ENCODE measurements around the gene ZNF587B. TPM values are rescaled to one million over a fixed set of nuclear protein-coding genes. Genes with fewer than 3 reads are reported as not detected.
"Not testable (repeated sequence)": the region's sequence is repeated elsewhere in the genome, so short reads cannot be mapped to it uniquely, and the experiment has no call there.

Gene ZNF587B
- total RNA-seq, result 10 to 100 TPM in 2 of 4 donors, 1 to 10 TPM in 2; 5.3 to 25.0 (median 13.3) TPM

DNA sequence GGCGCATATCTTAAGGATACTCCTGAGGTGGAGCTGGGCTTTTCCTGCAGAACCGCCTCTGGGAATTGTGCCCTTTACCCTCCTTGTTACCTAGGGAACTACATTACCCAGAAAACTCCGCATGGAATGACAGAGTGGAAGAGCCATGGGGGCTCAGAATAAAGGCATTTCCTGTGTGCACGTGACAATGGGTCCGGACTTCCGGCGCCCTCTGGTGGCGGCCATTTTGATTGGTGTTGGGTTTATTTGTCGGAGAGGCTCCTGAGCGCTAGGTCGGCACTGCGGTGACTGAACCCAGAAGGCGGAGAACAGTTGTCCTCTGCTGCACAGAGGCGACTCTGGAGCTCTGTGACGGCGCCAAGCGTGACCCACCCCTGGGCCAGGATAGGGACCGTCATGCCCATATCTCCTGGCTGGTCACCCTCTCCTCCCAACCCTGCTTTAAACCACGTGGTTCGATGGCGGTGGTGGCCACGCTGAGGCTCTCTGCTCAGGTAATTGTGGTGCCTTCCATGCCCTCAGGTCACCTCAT is at the start of gene ZNF587B:
ZNF587B (plus strand) TSS at position 229 of the 532 bp plus-strand sequence; CDS start at position 459, 230 bp downstream.
- 31 to 57% methylated on average over 7 to 22 of the region's 22 CpGs for WGBS, 2 donors
- Histone ChIP-seq H3K4me3 (peak within 1 kb of the TSS; percentile 18 to 60 (median 46)), H3K9me3 (no peaks in the 10 kb centered on the region), H3K27ac (peak within 1 kb of the TSS in 3 of 4 donors; percentile 52 to 67 (median 66)), H3K36me3 (peaks cover 0 to 27% (median 0%) of the 10 kb centered on the region in 3 donors), H3K27me3 (no peaks in the 10 kb centered on the region), H3K4me1 (peaks cover 0 to 12% (median 0%) of the 10 kb centered on the region in 3 donors)
- TF ChIP-seq POLR2A (IDR thresholded peaks at IDR 0.05), result no peak
- TF ChIP-seq, protein P1, sequence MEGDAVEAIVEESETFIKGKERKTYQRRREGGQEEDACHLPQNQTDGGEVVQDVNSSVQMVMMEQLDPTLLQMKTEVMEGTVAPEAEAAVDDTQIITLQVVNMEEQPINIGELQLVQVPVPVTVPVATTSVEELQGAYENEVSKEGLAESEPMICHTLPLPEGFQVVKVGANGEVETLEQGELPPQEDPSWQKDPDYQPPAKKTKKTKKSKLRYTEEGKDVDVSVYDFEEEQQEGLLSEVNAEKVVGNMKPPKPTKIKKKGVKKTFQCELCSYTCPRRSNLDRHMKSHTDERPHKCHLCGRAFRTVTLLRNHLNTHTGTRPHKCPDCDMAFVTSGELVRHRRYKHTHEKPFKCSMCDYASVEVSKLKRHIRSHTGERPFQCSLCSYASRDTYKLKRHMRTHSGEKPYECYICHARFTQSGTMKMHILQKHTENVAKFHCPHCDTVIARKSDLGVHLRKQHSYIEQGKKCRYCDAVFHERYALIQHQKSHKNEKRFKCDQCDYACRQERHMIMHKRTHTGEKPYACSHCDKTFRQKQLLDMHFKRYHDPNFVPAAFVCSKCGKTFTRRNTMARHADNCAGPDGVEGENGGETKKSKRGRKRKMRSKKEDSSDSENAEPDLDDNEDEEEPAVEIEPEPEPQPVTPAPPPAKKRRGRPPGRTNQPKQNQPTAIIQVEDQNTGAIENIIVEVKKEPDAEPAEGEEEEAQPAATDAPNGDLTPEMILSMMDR (IDR thresholded peaks at IDR 0.05), result peak; percentile 14 to 44 (median 28)
- no peak for DNase-seq
- intact Hi-C loops (cut with DNase I), result no loop called here

DNA sequence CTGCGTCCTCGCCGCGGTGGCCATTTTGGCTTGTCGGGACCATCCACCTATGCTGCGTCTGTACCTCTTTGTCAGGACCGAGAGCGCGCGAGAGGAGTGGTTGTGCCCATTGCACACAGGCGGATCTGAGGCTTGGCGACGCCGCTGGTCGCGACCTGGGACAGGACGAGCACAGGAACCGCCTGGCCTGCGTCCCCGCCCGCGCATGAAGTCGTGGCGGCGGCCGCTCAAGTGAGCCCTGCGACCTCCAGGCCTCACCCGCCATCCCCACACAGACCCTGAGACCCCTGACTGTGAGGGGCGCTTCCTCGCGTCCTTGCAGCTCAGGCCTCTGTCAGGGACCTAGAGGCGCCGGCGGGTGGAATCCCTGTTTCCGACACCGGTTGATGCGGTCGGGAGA is 43.8 kb upstream of the ZNF587B start:
- H3K4me1 ChIP-seq, result no peaks in the 10 kb centered on the region
- no peaks in the 10 kb centered on the region for H3K27me3 ChIP-seq
- H3K27ac ChIP-seq, result no peak overlapping the region
- intact Hi-C loops (cut with DNase I), result no loop called here
- DNase-seq, result no peak
- peaks cover 0 to 95% (median 19%) of the 10 kb centered on the region in 3 donors for H3K36me3 ChIP-seq
- no peak overlapping the region for H3K4me3 ChIP-seq
- 96% methylated on average over 19 of the region's 38 CpGs; no CpG with 5 or more reads in 1 of the 2 donors for WGBS, 2 donors
- TF ChIP-seq, protein P1 (IDR thresholded peaks at IDR 0.05), result no peak
- no peak for TF ChIP-seq POLR2A (IDR thresholded peaks at IDR 0.05)
- H3K9me3 ChIP-seq, result peaks cover 0 to 96% (median 67%) of the 10 kb centered on the region in 3 donors

DNA sequence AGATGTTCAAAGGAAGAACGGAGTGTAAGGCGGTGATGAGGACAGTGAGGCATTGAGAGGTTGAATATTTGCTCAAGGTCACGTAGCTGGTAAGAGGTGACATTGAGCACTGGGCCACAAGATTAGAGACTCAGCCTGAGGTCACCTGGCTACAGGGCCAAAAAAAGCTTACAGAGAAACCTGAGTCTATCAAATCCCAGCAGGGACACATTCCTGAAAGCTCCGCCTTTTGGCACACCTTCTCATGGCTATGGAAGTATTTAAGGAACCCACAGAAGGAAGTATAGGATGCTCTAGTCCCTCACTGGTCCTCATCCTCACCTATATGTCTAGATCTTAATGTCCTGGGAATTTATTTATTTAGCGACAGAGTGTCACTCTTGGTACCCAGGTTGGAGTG is 43.2 kb upstream of the ZNF587B start:
- TF ChIP-seq, protein P1 (IDR thresholded peaks at IDR 0.05), result no peak
- no peak for TF ChIP-seq POLR2A (IDR thresholded peaks at IDR 0.05)
- Histone ChIP-seq H3K9me3 (peaks cover 0 to 93% (median 61%) of the 10 kb centered on the region in 3 donors), H3K27ac (no peak overlapping the region), H3K4me3 (no peak overlapping the region), H3K4me1 (no peaks in the 10 kb centered on the region), H3K36me3 (peaks cover 0 to 94% (median 19%) of the 10 kb centered on the region in 3 donors), H3K27me3 (no peaks in the 10 kb centered on the region)
- intact Hi-C loops (cut with DNase I), result no loop called here
- no peak for DNase-seq
- WGBS, 2 donors, result 96 to 100% methylated on average over 4 to 5 of the region's 5 CpGs

DNA sequence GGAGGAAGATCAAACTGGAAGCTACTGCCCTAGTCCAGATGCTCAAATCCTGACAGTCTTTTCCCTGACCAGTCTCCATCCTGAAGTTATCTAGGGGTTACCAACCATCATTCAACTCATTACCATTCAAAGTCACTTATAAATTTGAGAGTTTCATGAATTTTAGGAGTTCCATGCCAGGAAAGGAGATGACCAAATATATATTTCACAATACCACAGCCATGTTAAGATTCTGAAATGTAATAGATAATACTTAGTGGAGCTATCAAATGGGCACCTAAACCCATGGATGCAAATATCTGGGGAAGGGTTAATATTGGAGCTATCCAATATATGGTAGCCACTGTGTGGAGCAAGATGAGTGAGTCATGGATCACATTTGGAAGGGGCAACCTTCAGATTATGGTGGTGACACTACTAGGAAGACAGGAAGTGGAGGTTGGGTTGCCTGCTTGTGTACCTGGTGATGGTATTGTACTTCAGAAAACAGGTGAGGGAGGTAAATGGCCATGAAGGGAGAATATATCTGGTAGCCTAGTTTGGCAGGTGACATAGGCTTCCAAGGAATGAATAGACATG is 41.9 kb upstream of the ZNF587B start:
- no peaks in the 10 kb centered on the region for H3K4me1 ChIP-seq
- no peaks in the 10 kb centered on the region for H3K27me3 ChIP-seq
- peaks cover 0 to 95% (median 19%) of the 10 kb centered on the region in 3 donors for H3K36me3 ChIP-seq
- no peak for TF ChIP-seq POLR2A (IDR thresholded peaks at IDR 0.05)
- TF ChIP-seq, protein P1 (IDR thresholded peaks at IDR 0.05), result no peak
- no peak for DNase-seq
- peaks cover 0 to 83% (median 50%) of the 10 kb centered on the region in 3 donors for H3K9me3 ChIP-seq
- intact Hi-C loops (cut with DNase I), result no loop called here
- H3K27ac ChIP-seq, result no peak overlapping the region
- no peak overlapping the region for H3K4me3 ChIP-seq

DNA sequence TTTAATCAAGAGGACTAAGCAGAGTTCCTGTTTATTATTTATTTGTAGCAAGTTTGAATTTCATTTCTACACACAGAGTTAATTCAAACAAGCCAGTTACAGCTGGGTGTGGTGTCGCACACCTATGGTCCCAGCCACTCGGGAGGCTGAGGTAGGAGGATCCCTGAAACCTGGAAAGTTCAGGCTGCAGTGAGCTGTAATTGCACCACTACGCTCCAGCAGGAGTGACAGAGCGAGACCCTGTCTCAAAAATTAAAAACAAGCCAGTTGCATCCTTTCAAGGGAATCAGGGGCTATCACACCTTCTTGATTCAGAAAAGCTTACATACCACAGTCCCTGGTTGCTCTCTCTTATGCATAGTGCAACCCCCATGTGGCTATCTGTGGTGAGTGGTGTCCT is 40.8 kb upstream of the ZNF587B start:
- no peak for DNase-seq
- H3K4me3 ChIP-seq, result no peak overlapping the region
- peaks cover 0 to 94% (median 18%) of the 10 kb centered on the region in 3 donors for H3K36me3 ChIP-seq
- TF ChIP-seq POLR2A (IDR thresholded peaks at IDR 0.05), result no peak
- TF ChIP-seq, protein P1 (IDR thresholded peaks at IDR 0.05), result no peak
- WGBS, 2 donors, result 96 to 98% methylated on average over 4 of the region's 4 CpGs
- H3K27me3 ChIP-seq, result no peaks in the 10 kb centered on the region
- no peak overlapping the region for H3K27ac ChIP-seq
- intact Hi-C loops (cut with DNase I), result no loop called here
- H3K9me3 ChIP-seq, result peaks cover 0 to 72% (median 44%) of the 10 kb centered on the region in 3 donors
- no peaks in the 10 kb centered on the region for H3K4me1 ChIP-seq

DNA sequence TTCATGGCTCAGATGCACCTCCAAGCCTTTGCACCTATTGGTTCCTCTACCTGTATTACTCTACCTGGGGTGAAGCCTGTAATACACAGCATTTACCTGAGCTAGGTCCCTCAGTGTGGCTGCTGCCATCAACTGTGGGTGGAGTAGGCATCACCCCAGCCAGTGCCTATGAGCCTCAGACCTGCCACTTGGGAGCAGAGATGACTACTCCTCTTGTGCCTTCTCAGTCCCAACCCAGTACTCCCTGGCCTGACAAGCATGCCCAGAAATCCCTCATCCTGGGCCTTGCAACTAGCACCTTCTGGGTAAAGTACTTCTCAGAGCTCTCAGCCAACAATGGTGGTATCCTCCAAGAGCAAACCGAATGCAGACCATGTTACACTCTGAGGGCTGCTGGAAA is 33.5 kb upstream of the ZNF587B start:
- H3K27ac ChIP-seq; intact Hi-C loops (cut with DNase I); H3K27me3 ChIP-seq; H3K4me3 ChIP-seq; H3K9me3 ChIP-seq; DNase-seq: not testable (repeated sequence)
- WGBS, 2 donors, result 67 to 100% methylated on average over 1 of the region's 1 CpG
- peaks cover 8 to 62% (median 9%) of the 10 kb centered on the region in 3 donors for H3K36me3 ChIP-seq
- H3K4me1 ChIP-seq, result peaks cover 6 to 35% (median 22%) of the 10 kb centered on the region in 3 donors
